Measurements from ENCODE around the gene HOXA5.

DNA sequence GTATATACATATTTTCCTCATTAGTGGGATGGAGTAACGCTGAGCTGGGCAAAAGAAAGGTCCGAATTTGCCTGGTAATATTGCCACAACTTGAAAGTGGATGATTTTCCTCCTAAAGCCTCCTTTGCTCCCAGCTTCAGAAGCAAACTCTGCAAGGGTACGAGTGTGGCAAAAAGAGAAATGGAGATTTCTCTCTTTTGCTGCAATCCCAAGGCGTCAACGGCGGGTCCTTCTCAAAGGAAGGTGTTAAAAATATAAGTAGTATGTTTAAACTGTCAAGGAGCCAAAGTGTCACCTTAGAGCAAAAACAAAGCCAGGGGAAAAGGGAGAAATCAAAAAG lies 28.6 kb downstream of the HOXA5 start:
- TF ChIP-seq POLR2A (IDR thresholded peaks at IDR 0.05), result no peak
- TF ChIP-seq, protein P1, sequence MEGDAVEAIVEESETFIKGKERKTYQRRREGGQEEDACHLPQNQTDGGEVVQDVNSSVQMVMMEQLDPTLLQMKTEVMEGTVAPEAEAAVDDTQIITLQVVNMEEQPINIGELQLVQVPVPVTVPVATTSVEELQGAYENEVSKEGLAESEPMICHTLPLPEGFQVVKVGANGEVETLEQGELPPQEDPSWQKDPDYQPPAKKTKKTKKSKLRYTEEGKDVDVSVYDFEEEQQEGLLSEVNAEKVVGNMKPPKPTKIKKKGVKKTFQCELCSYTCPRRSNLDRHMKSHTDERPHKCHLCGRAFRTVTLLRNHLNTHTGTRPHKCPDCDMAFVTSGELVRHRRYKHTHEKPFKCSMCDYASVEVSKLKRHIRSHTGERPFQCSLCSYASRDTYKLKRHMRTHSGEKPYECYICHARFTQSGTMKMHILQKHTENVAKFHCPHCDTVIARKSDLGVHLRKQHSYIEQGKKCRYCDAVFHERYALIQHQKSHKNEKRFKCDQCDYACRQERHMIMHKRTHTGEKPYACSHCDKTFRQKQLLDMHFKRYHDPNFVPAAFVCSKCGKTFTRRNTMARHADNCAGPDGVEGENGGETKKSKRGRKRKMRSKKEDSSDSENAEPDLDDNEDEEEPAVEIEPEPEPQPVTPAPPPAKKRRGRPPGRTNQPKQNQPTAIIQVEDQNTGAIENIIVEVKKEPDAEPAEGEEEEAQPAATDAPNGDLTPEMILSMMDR (IDR thresholded peaks at IDR 0.05), result no peak
